HCT116 (cell line): ENCODE results near the gene WDR27. TPM values are rescaled to one million over a fixed set of nuclear protein-coding genes. Genes with fewer than 3 reads are reported as not detected.

ENCODE experiments used
- ATAC-seq: fragments of 200-7000 bp; cut with Tn5 transposase; 2 replicates; pipeline ENCODE4 v1.9.1; 2020; ENCODE audit warnings: mild to moderate bottlenecking, moderate library complexity
- BruUV-seq: library from RNA; stranded (reverse); fragments of 400-500 nt; replicated peaks from 2 replicates; lab custom pipeline; 2021; lab: Mats Ljungman, UMichigan
- CTCF ChIA-PET: fragments of 300-600 bp; sonication (Branson Sonifier 250); formaldehyde crosslinking; loops from one replicate; lab custom pipeline; 2021; ENCODE audit warnings: antibody characterized with exemption; lab: Charles Lee
- POLR2A ChIA-PET: fragments of 300-600, 350-600 bp; sonication (Branson Sonifier 250); formaldehyde crosslinking; loops from one replicate; lab custom pipeline; 2021; ENCODE audit warnings: antibody characterized with exemption; lab: Charles Lee
- RAD21 ChIA-PET, 2 experiments: fragments of 300-600 bp; sonication (Branson Sonifier 250); formaldehyde crosslinking; loops; one replicate each; lab custom pipeline; 2023; ENCODE audit warnings: low total read pairs in 2 of 2; ENCODE audit not compliant: uncharacterized antibody in 2 of 2, unreplicated experiment in 2 of 2, low non-redundant PET in 1 of 2; lab: Charles Lee
- DNase-seq: peaks from one replicate; pipeline ENCODE4 v3.0.0-alpha.2; 2010; ENCODE audit warnings: low read depth, low spot score
- H2AFZ ChIP-seq: fragments of 200-600 bp; shearing (Covaris generic), sonication (generic); 2 replicates; pipeline ENCODE4 v1.6.1; 2017; ENCODE audit warnings: low read depth, mixed run types, mixed read lengths, antibody characterized with exemption, low read length; ENCODE audit not compliant: poor library complexity, severe bottlenecking
- H3K27ac ChIP-seq: 2 replicates; pipeline ENCODE4 v1.5.1; 2012; ENCODE audit warnings: low read depth, low read length
- H3K27me3 ChIP-seq: fragments of 200-600 bp; sonication (generic); 2 replicates; pipeline ENCODE4 v1.6.1; 2016; ENCODE audit warnings: mixed run types, low read length, mixed read lengths; ENCODE audit not compliant: insufficient read depth
- H3K36me3 ChIP-seq, 2 experiments: fragments of 200-500 bp in 1 of 2; fragments of 200-600 bp in 1 of 2; sonication (Bioruptor generic) in 1 of 2; sonication (generic) in 1 of 2; 2 replicates each; pipeline versions ENCODE4 v1.5.1 to v1.6.1; 2014 to 2016; ENCODE audit warnings: low read length in 2 of 2, inconsistent platforms in 1 of 2, mixed read lengths in 1 of 2, mixed run types in 1 of 2; ENCODE audit not compliant: insufficient read depth in 2 of 2, control insufficient read depth in 1 of 2
- H3K4me1 ChIP-seq, 2 experiments: fragments of 200-600 bp in 1 of 2; sonication (generic) in 1 of 2; 2 replicates each; pipeline versions ENCODE4 v1.5.1 to v1.6.1; 2012 to 2017; ENCODE audit warnings: low read length in 2 of 2, inconsistent platforms in 1 of 2, mild to moderate bottlenecking in 1 of 2, mixed read lengths in 1 of 2, mixed run types in 1 of 2, moderate library complexity in 1 of 2; ENCODE audit not compliant: insufficient read depth in 2 of 2, control insufficient read depth in 1 of 2
- H3K4me2 ChIP-seq: fragments of 200-600 bp; sonication (generic); 2 replicates; pipeline ENCODE4 v1.6.1; 2017; ENCODE audit warnings: mixed run types, low read length, mixed read lengths
- H3K4me3 ChIP-seq, 2 experiments: fragments of 200-600 bp in 1 of 2; sonication (generic) in 1 of 2; replicated peaks in 1 of 2; 2 replicates each; pipeline ENCODE4 v1.5.1; 2011 to 2016; ENCODE audit warnings: low read length in 2 of 2, control low read depth in 1 of 2, low read depth in 1 of 2, mild to moderate bottlenecking in 1 of 2, mixed read lengths in 1 of 2, mixed run types in 1 of 2
- H3K79me2 ChIP-seq: fragments of 200-600 bp; sonication (generic); 2 replicates; pipeline ENCODE4 v1.6.1; 2017; ENCODE audit warnings: mild to moderate bottlenecking, mixed run types, low read length, moderate library complexity, mixed read lengths; ENCODE audit not compliant: insufficient read depth
- H3K9ac ChIP-seq: fragments of 200-600 bp; sonication (generic); 2 replicates; pipeline ENCODE4 v1.6.1; 2016; ENCODE audit warnings: low read length, mixed read lengths
- H3K9me2 ChIP-seq: fragments of 200-600 bp; sonication (generic), shearing (Covaris generic); 2 replicates; pipeline ENCODE4 v1.6.1; 2017; ENCODE audit warnings: mixed run types, mild to moderate bottlenecking, moderate library complexity; ENCODE audit not compliant: insufficient read depth
- H3K9me3 ChIP-seq, 2 experiments: fragments of 200-500 bp in 1 of 2; fragments of 200-600 bp in 1 of 2; sonication (Bioruptor generic) in 1 of 2; sonication (generic) in 1 of 2; 2 replicates each; pipeline ENCODE4 v1.6.1; 2014 to 2017; ENCODE audit warnings: low read length in 2 of 2, mixed read lengths in 2 of 2, inconsistent platforms in 1 of 2, low read depth in 1 of 2, mild to moderate bottlenecking in 1 of 2, mixed run types in 1 of 2, moderate library complexity in 1 of 2; ENCODE audit not compliant: control insufficient read depth in 1 of 2, insufficient read depth in 1 of 2
- H4K20me1 ChIP-seq: fragments of 200-600 bp; sonication (generic), shearing (Covaris generic); 2 replicates; pipeline ENCODE4 v1.6.1; 2017; ENCODE audit warnings: mixed run types, mild to moderate bottlenecking, moderate library complexity; ENCODE audit not compliant: insufficient read depth
- ATF3 ChIP-seq: IDR thresholded peaks from 2 replicates; pipeline ENCODE4 v1.6.1; 2012
- CBX3 ChIP-seq: IDR thresholded peaks from 2 replicates; pipeline ENCODE4 v1.6.1; 2012; ENCODE audit warnings: low read depth
- CEBPB ChIP-seq: IDR thresholded peaks from 2 replicates; pipeline ENCODE4 v1.6.1; 2012; ENCODE audit warnings: low read depth
- EGR1 ChIP-seq: IDR thresholded peaks from 2 replicates; pipeline ENCODE4 v1.6.1; 2012; ENCODE audit warnings: low read depth
- ELF1 ChIP-seq: IDR thresholded peaks from 2 replicates; pipeline ENCODE4 v1.6.1; 2012; ENCODE audit warnings: low read depth, borderline replicate concordance
- EZH2 ChIP-seq: fragments of 200-600 bp; sonication (generic); IDR thresholded peaks from 2 replicates; pipeline ENCODE4 v1.6.1; 2017; ENCODE audit warnings: antibody characterized with exemption, mixed run types
- EZH2phosphoT487 ChIP-seq: fragments of 200-600 bp; IDR thresholded peaks from 2 replicates; pipeline ENCODE4 v1.6.1; 2018; ENCODE audit warnings: antibody characterized with exemption, borderline replicate concordance
- FOSL1 ChIP-seq: IDR thresholded peaks from 2 replicates; pipeline ENCODE4 v1.6.1; 2012; ENCODE audit warnings: low read depth
- JUND ChIP-seq: IDR thresholded peaks from 2 replicates; pipeline ENCODE4 v1.6.1; 2012
- MAX ChIP-seq: IDR thresholded peaks from 2 replicates; pipeline ENCODE4 v1.6.1; 2012
- RAD21 ChIP-seq: IDR thresholded peaks from 2 replicates; pipeline ENCODE4 v1.6.1; 2012; ENCODE audit warnings: low read depth, mild to moderate bottlenecking
- REST ChIP-seq: IDR thresholded peaks from 2 replicates; pipeline ENCODE4 v1.6.1; 2012; ENCODE audit warnings: low read depth
- SIN3A ChIP-seq: IDR thresholded peaks from 2 replicates; pipeline ENCODE4 v1.6.1; 2012; ENCODE audit warnings: low read depth
- SRF ChIP-seq: IDR thresholded peaks from 2 replicates; pipeline ENCODE4 v1.6.1; 2012; ENCODE audit warnings: low read depth
- TCF7L2 ChIP-seq: IDR thresholded peaks from 2 replicates; pipeline ENCODE4 v1.7.0; 2011; ENCODE audit warnings: borderline replicate concordance, inconsistent platforms; ENCODE audit not compliant: insufficient read depth, insufficient read length; ENCODE audit errors: extremely low read depth
- YY1 ChIP-seq: IDR thresholded peaks from 2 replicates; pipeline ENCODE4 v1.6.1; 2011; ENCODE audit warnings: low read length, low read depth, moderate library complexity, mild to moderate bottlenecking; ENCODE audit not compliant: insufficient replicate concordance; ENCODE audit errors: extremely low read depth
- ZNF274 ChIP-seq: fragments of 200-500 bp; sonication (Bioruptor generic); IDR thresholded peaks from 2 replicates; pipeline ENCODE4 v1.6.1; 2014; ENCODE audit warnings: mild to moderate bottlenecking, low read depth, low read length, inconsistent platforms
- intact Hi-C: fragments of 100-400 bp; cut with micrococcal nuclease; formaldehyde crosslinking; loops from 2 replicates; pipeline ENCODE4 v1.10.0; 2022
- total RNA-seq: library from RNA; stranded (reverse); gene quantifications from one replicate; pipeline ENCODE4 v1.2.1, GENCODE V29; 2021; ENCODE audit not compliant: unreplicated experiment

Gene WDR27
- total RNA-seq, 1 experiment from 2014 or later: 60.6 TPM

GRCh38 chr6:169714178-169714577, 12.3 kb upstream of the WDR27 start:
- POLR2A ChIA-PET: no interaction called here

GRCh38 chr6:169710009-169710408, 8.2 kb upstream of the WDR27 start:
- TF ChIP-seq ATF3: no peak
- TF ChIP-seq EGR1: no peak
- no peak for TF ChIP-seq JUND
- TF ChIP-seq FOSL1: no peak
- TF ChIP-seq SIN3A: no peak
- no peak for TF ChIP-seq CEBPB
- TF ChIP-seq EZH2: no peak
- no peak for TF ChIP-seq ELF1
- TF ChIP-seq SRF: no peak
- TF ChIP-seq ZNF274: no peak
- TF ChIP-seq EZH2phosphoT487: no peak
- no peak for TF ChIP-seq MAX
- TF ChIP-seq RAD21: no peak
- TF ChIP-seq REST: no peak
- no peak for TF ChIP-seq TCF7L2
- TF ChIP-seq YY1: no peak
- no peak for TF ChIP-seq CBX3
- intact Hi-C loops: no loop called here
- CTCF ChIA-PET: no interaction called here
- Histone ChIP-seq H2AFZ (no peak overlapping the region), H3K4me3 (no peak overlapping the region), H3K27ac (no peak overlapping the region), H4K20me1 (no peaks in the 10 kb centered on the region), H3K4me2 (no peak overlapping the region), H3K9ac (no peak overlapping the region), H3K9me2 (no peaks in the 10 kb centered on the region), H3K79me2 (peaks cover 12% of the 10 kb centered on the region), H3K27me3 (no peaks in the 10 kb centered on the region), H3K4me1 (no peaks in the 10 kb centered on the region), H3K36me3 (peaks cover 6 to 15% of the 10 kb centered on the region in 2 experiments; a peak in 2 of 4 replicates), H3K9me3 (no peaks in the 10 kb centered on the region)
- ATAC-seq (no peak), DNase-seq (no peak)
- POLR2A ChIA-PET: no interaction called here
- RAD21 ChIA-PET: no interaction called here
- no TSS peak for BruUV-seq

More at GRCh38 chr6:169714178-169714577, 12.3 kb upstream of the WDR27 start:
- no peaks in the 10 kb centered on the region for H3K9me2 ChIP-seq
- H3K27ac ChIP-seq: no peak overlapping the region
- no peak for DNase-seq
- BruUV-seq: no TSS peak
- H3K9me3 ChIP-seq: no peaks in the 10 kb centered on the region
- peaks cover 13 to 21% of the 10 kb centered on the region in 2 experiments; a peak in 2 of 4 replicates for H3K36me3 ChIP-seq
- no peaks in the 10 kb centered on the region for H3K4me1 ChIP-seq
- ChIA-PET RAD21 (no interaction called here), CTCF (no interaction called here)
- TF ChIP-seq SRF (no peak), FOSL1 (no peak), EZH2phosphoT487 (no peak), TCF7L2 (no peak)
- ATAC-seq: no peak
- no peak overlapping the region for H2AFZ ChIP-seq
- H3K4me2 ChIP-seq: no peak overlapping the region
- H3K9ac ChIP-seq: no peak overlapping the region
- peaks cover 20% of the 10 kb centered on the region for H3K79me2 ChIP-seq
- no peaks in the 10 kb centered on the region for H4K20me1 ChIP-seq
- no peak overlapping the region for H3K4me3 ChIP-seq
- intact Hi-C loops: no loop called here
- no peaks in the 10 kb centered on the region for H3K27me3 ChIP-seq
